A673 (cell line): ENCODE measurements around the gene DNAI2. TPM values are rescaled to one million over a fixed set of nuclear protein-coding genes. Genes with fewer than 3 reads are reported as not detected.

Experiments used
- BruUV-seq: library from RNA; stranded (reverse); fragments of 400-500 nt; replicated peaks from 2 replicates; lab custom pipeline; 2021; lab: Mats Ljungman, UMichigan
- CTCF ChIA-PET: fragments of 300-600 bp; sonication (Branson Sonifier 250); formaldehyde crosslinking; loops from one replicate; lab custom pipeline; 2022; ENCODE audit warnings: antibody characterized with exemption; lab: Charles Lee
- POLR2A ChIA-PET: fragments of 300-600 bp; sonication (Branson Sonifier 250); formaldehyde crosslinking; loops from one replicate; lab custom pipeline; 2022; ENCODE audit warnings: antibody characterized with exemption; ENCODE audit not compliant: low non-redundant PET; lab: Charles Lee
- DNase-seq: peaks from one replicate; pipeline ENCODE4 v3.0.0-alpha.2; 2015; ENCODE audit warnings: low spot score
- H3K27ac ChIP-seq: fragments of 200-600 bp; sonication (generic); 2 replicates; pipeline ENCODE4 v1.5.1; 2016; ENCODE audit warnings: mixed run types, low read depth, mild to moderate bottlenecking, mixed read lengths, antibody characterized with exemption, low read length; ENCODE audit not compliant: poor library complexity, severe bottlenecking
- H3K27me3 ChIP-seq: fragments of 200-600 bp; sonication (generic); replicated peaks from 2 replicates; pipeline ENCODE4 v1.6.1; 2017; ENCODE audit warnings: mixed run types, low read depth, mild to moderate bottlenecking, mixed read lengths, antibody characterized with exemption, low read length; ENCODE audit not compliant: insufficient read depth, poor library complexity
- H3K36me3 ChIP-seq: fragments of 200-600 bp; sonication (generic); 2 replicates; pipeline ENCODE4 v1.6.1; 2016; ENCODE audit warnings: mixed run types, mild to moderate bottlenecking, mixed read lengths, antibody characterized with exemption, low read length; ENCODE audit not compliant: insufficient read depth, poor library complexity, severe bottlenecking
- H3K4me1 ChIP-seq: fragments of 200-600 bp; sonication (generic); 2 replicates; pipeline ENCODE4 v1.6.1; 2017; ENCODE audit warnings: mixed run types, mild to moderate bottlenecking, mixed read lengths, antibody characterized with exemption, low read length; ENCODE audit not compliant: insufficient read depth, poor library complexity, severe bottlenecking
- H3K4me3 ChIP-seq: fragments of 200-600 bp; sonication (generic); 2 replicates; pipeline ENCODE4 v1.5.1; 2016; ENCODE audit warnings: low read depth, mixed run types, mild to moderate bottlenecking, mixed read lengths, low read length; ENCODE audit not compliant: poor library complexity, severe bottlenecking
- H3K9me3 ChIP-seq: fragments of 200-600 bp; sonication (generic); 2 replicates; pipeline ENCODE4 v1.6.1; 2016; ENCODE audit warnings: mixed run types, low read depth, mild to moderate bottlenecking, mixed read lengths, antibody characterized with exemption, low read length; ENCODE audit not compliant: poor library complexity, severe bottlenecking
- CTCF ChIP-seq: fragments of 300-800, 200-600 bp; sonication (generic); conservative IDR thresholded peaks from 2 replicates; pipeline ENCODE4 v1.5.1; 2017; ENCODE audit warnings: low read depth, mild to moderate bottlenecking, antibody characterized with exemption, low read length, moderate library complexity, mixed read lengths
- EZH2 ChIP-seq: fragments of 200-600 bp; sonication (generic); IDR thresholded peaks from 2 replicates; pipeline ENCODE4 v1.6.1; 2017; ENCODE audit warnings: borderline replicate concordance, low read depth, mild to moderate bottlenecking, mixed read lengths, antibody characterized with exemption, low read length; ENCODE audit not compliant: poor library complexity, severe bottlenecking
- intact Hi-C: fragments of 100-400 bp; cut with micrococcal nuclease; formaldehyde crosslinking; loops from one replicate; pipeline ENCODE4 v1.10.0; 2022; ENCODE audit not compliant: unreplicated experiment
- total RNA-seq: library from RNA; stranded (reverse); gene quantifications from 2 replicates; pipeline ENCODE4 v1.2.3, GENCODE V29; 2021

The DNAI2 gene
- total RNA-seq, 1 experiment from 2014 or later = not detected

- TF ChIP-seq CTCF (no peak), EZH2 (no peak)
- intact Hi-C loops = no loop called here
- H3K27ac ChIP-seq = no peak overlapping the region
- no peak for DNase-seq
- no peaks in the 10 kb centered on the region for H3K36me3 ChIP-seq
- ChIA-PET CTCF (no interaction called here), POLR2A (no interaction called here)
- no peaks in the 10 kb centered on the region for H3K9me3 ChIP-seq
- no peaks in the 10 kb centered on the region for H3K27me3 ChIP-seq
- BruUV-seq = no TSS peak
- H3K4me3 ChIP-seq = no peak overlapping the region
- no peaks in the 10 kb centered on the region for H3K4me1 ChIP-seq
Observed at GRCh38 chr17:74239172-74239571, 34.9 kb upstream of the DNAI2 start.

GRCh38 chr17:74240618-74241205, 33.3 kb upstream of the DNAI2 start:
- Histone ChIP-seq H3K36me3 (no peaks in the 10 kb centered on the region), H3K9me3 (no peaks in the 10 kb centered on the region), H3K4me1 (peaks cover 7% of the 10 kb centered on the region), H3K4me3 (no peak overlapping the region), H3K27ac (no peak overlapping the region), H3K27me3 (no peaks in the 10 kb centered on the region)
- TF ChIP-seq CTCF (no peak), EZH2 (no peak)
- DNase-seq = no peak
- intact Hi-C loops = no loop called here
- POLR2A ChIA-PET = interaction anchor here (0.5 kb wide), 1 partner anchor 919 kb away, joined by 4 read pairs; no protein-coding TSS in a partner anchor
- CTCF ChIA-PET = no interaction called here
- BruUV-seq = no TSS peak

- CTCF ChIA-PET = no interaction called here
- no TSS peak for BruUV-seq
- peak overlapping the region; percentile 30 for H3K27ac ChIP-seq
- no peaks in the 10 kb centered on the region for H3K27me3 ChIP-seq
- no peaks in the 10 kb centered on the region for H3K36me3 ChIP-seq
- no peaks in the 10 kb centered on the region for H3K9me3 ChIP-seq
- TF ChIP-seq EZH2 (no peak), CTCF (no peak)
- DNase-seq = no peak
- peaks cover 7% of the 10 kb centered on the region for H3K4me1 ChIP-seq
- POLR2A ChIA-PET = no interaction called here
- intact Hi-C loops = no loop called here
- no peak overlapping the region for H3K4me3 ChIP-seq
Observed at GRCh38 chr17:74241431-74241830, 32.6 kb upstream of the DNAI2 start.
